ENCODE results near the gene GBA2.

- no peak for TF ChIP-seq GATA3 (IDR thresholded peaks at IDR 0.05; ENCODE audit: low read depth, low read length)
- TF ChIP-seq GATA2 (IDR thresholded peaks at IDR 0.05; ENCODE audit: low read depth, low read length) = no peak
Measured at GRCh38 chr9:35743880-35744518, 5.0 kb downstream of the GBA2 start.

All from SH-SY5Y (cell line).